ENCODE results near the gene DAGLA.

GRCh38 chr11:61682093-61682732 is 2.0 kb downstream of the DAGLA start:
- TF ChIP-seq, protein P1, sequence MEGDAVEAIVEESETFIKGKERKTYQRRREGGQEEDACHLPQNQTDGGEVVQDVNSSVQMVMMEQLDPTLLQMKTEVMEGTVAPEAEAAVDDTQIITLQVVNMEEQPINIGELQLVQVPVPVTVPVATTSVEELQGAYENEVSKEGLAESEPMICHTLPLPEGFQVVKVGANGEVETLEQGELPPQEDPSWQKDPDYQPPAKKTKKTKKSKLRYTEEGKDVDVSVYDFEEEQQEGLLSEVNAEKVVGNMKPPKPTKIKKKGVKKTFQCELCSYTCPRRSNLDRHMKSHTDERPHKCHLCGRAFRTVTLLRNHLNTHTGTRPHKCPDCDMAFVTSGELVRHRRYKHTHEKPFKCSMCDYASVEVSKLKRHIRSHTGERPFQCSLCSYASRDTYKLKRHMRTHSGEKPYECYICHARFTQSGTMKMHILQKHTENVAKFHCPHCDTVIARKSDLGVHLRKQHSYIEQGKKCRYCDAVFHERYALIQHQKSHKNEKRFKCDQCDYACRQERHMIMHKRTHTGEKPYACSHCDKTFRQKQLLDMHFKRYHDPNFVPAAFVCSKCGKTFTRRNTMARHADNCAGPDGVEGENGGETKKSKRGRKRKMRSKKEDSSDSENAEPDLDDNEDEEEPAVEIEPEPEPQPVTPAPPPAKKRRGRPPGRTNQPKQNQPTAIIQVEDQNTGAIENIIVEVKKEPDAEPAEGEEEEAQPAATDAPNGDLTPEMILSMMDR (IDR thresholded peaks at IDR 0.05) = no peak
- TF ChIP-seq POLR2A (IDR thresholded peaks at IDR 0.05) = no peak

All from tibial nerve (tissue), 3 donors.